ENCODE data around the gene WFIKKN2. TPM values are rescaled to one million over a fixed set of nuclear protein-coding genes. Genes with fewer than 3 reads are reported as not detected.

The WFIKKN2 gene
- total and polyA plus RNA-seq, 2 of the 13 experiments (the other 11 are each of a cell fraction or from before 2014, with no cell fraction given): not detected

DNA sequence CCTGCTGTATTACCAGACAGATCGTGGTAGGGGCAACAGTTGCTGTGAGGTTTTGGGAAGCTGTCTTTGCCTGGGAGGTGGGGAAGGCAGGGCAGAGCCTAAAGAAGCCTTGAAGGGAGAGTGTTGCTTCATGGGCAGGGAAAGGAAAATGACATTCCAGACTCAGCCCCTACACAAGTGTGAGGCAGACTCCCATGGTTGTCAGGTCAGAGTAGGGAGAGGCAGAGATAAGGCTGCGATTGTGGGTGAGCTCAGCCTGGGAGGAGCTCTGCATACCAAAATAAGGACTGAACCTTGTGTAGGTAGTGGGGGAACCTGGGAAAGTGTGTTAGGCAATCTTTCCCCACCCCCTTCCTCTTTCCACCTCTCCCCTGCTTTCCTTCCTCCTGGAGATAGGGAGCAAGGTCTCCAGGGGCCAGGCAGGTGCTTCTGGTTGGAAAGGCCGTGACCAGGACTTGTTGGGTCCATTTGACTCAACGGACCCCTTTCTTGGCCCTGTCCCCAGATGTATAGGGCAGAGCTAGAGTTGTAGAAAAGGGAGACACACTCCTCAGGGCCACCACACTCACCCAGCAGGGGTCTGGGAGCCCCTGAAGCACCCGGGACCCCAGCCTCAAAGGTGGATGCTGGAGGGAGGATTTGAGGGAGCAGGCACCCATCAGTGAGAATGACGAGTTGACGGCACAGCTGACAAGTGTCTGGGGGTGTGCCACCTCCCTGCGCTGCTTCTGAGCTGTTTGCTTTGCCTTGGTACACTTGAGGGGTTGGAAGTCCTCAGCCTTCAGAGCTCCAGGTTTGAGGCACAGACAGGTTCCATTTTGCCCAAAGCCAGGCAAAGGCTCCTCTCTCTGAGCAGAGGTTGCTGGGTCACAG lies 49.3 kb downstream of the WFIKKN2 start (continued):
- TF ChIP-seq KDM2A (CRISPR knock-in tag; IDR thresholded peaks at IDR 0.05; ENCODE audit: borderline replicate concordance, low read depth): peak; percentile 23; the same call in 1 of the 2 replicates
- TF ChIP-seq ZNF136 (CRISPR knock-in tag; IDR thresholded peaks at IDR 0.05; ENCODE audit: low read depth): 0 out of 2 replicates have a peak, but pooled peaks have one; percentile 80
- no peak for TF ChIP-seq SIX1 (CRISPR knock-in tag; IDR thresholded peaks at IDR 0.05; ENCODE audit: borderline replicate concordance)
- TF ChIP-seq PAF1 (CRISPR knock-in tag; IDR thresholded peaks at IDR 0.05): no peak
- TF ChIP-seq FOSL2 (CRISPR knock-in tag; IDR thresholded peaks at IDR 0.05): peak; percentile 50; the same call in 1 of the 2 replicates
- TF ChIP-seq ZFP36L2 (CRISPR knock-in tag; IDR thresholded peaks at IDR 0.05): no peak
- no peak for TF ChIP-seq ISX (CRISPR knock-in tag; conservative IDR thresholded peaks at IDR 0.05)
- 0 out of 2 replicates have a peak, but pooled peaks have one; percentile 53 for TF ChIP-seq HNRNPL (IDR thresholded peaks at IDR 0.05; ENCODE audit: low read depth, low read length)
- TF ChIP-seq CBFB (CRISPR knock-in tag; IDR thresholded peaks at IDR 0.05): no peak
- no peak for TF ChIP-seq ZNF850 (CRISPR knock-in tag; conservative IDR thresholded peaks at IDR 0.05)
- TF ChIP-seq REXO4 (CRISPR knock-in tag; IDR thresholded peaks at IDR 0.05; ENCODE audit: borderline replicate concordance): no peak
- TF ChIP-seq LCORL (IDR thresholded peaks at IDR 0.05): 0 out of 2 replicates have a peak, but pooled peaks have one; percentile 24
- peak; percentile 93 for TF ChIP-seq LCORL (CRISPR knock-in tag; IDR thresholded peaks at IDR 0.05)
- no peak for TF ChIP-seq NFATC3 (CRISPR knock-in tag; IDR thresholded peaks at IDR 0.05)
- TF ChIP-seq ASH2L (IDR thresholded peaks at IDR 0.05; ENCODE audit: insufficient read length, low read depth, low read length): no peak
- peak; percentile 63 for TF ChIP-seq ZNF263 (CRISPR knock-in tag; IDR thresholded peaks at IDR 0.05)
- TF ChIP-seq ZNF782 (CRISPR knock-in tag; IDR thresholded peaks at IDR 0.05; ENCODE audit: borderline replicate concordance): no peak
- TF ChIP-seq NAIF1 (CRISPR knock-in tag; IDR thresholded peaks at IDR 0.05; ENCODE audit: borderline replicate concordance): no peak
- peak; percentile 85; the same call in 1 of the 2 replicates for TF ChIP-seq RXRB (CRISPR knock-in tag; IDR thresholded peaks at IDR 0.05; ENCODE audit: borderline replicate concordance)
- TF ChIP-seq ZBTB38 (CRISPR knock-in tag; IDR thresholded peaks at IDR 0.05): peak; percentile 22
- peak; percentile 29; the same call in 1 of the 2 replicates for TF ChIP-seq ZNF564 (CRISPR knock-in tag; IDR thresholded peaks at IDR 0.05)
- peak; percentile 27; the same call in 1 of the 2 replicates for TF ChIP-seq ZNF709 (CRISPR knock-in tag; IDR thresholded peaks at IDR 0.05)
- 0 out of 2 replicates have a peak, but pooled peaks have one; percentile 80 for TF ChIP-seq ZSCAN29 (CRISPR knock-in tag; conservative IDR thresholded peaks at IDR 0.05)
- TF ChIP-seq, protein P1, sequence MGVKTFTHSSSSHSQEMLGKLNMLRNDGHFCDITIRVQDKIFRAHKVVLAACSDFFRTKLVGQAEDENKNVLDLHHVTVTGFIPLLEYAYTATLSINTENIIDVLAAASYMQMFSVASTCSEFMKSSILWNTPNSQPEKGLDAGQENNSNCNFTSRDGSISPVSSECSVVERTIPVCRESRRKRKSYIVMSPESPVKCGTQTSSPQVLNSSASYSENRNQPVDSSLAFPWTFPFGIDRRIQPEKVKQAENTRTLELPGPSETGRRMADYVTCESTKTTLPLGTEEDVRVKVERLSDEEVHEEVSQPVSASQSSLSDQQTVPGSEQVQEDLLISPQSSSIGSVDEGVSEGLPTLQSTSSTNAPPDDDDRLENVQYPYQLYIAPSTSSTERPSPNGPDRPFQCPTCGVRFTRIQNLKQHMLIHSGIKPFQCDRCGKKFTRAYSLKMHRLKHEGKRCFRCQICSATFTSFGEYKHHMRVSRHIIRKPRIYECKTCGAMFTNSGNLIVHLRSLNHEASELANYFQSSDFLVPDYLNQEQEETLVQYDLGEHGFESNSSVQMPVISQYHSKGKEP (CRISPR knock-in tag; IDR thresholded peaks at IDR 0.05): no peak
- no peak for TF ChIP-seq JUND (CRISPR knock-in tag; IDR thresholded peaks at IDR 0.05)
- TF ChIP-seq ZNF746 (CRISPR knock-in tag; IDR thresholded peaks at IDR 0.05): peak; percentile 75; the same call in 1 of the 2 replicates
- no peak for TF ChIP-seq ZHX1 (CRISPR knock-in tag; IDR thresholded peaks at IDR 0.05; ENCODE audit: low read depth)
- no peak for TF ChIP-seq SSRP1 (CRISPR knock-in tag; IDR thresholded peaks at IDR 0.05)
